Activated CD4-positive, alpha-beta T cell treated with anti-CD3 and anti-CD28 coated beads, Interleukin-2, Interleukin-6, amounts not matched to agents 100 ng/mL and 50 ng/mL, durations not matched to agents 16 hours and 8 hours (primary cell): ENCODE data around the gene EEPD1.

Experiments used
- DNase-seq: peaks from one replicate; pipeline ENCODE4 v3.0.0-alpha.2; 2020

Gene EEPD1

DNA sequence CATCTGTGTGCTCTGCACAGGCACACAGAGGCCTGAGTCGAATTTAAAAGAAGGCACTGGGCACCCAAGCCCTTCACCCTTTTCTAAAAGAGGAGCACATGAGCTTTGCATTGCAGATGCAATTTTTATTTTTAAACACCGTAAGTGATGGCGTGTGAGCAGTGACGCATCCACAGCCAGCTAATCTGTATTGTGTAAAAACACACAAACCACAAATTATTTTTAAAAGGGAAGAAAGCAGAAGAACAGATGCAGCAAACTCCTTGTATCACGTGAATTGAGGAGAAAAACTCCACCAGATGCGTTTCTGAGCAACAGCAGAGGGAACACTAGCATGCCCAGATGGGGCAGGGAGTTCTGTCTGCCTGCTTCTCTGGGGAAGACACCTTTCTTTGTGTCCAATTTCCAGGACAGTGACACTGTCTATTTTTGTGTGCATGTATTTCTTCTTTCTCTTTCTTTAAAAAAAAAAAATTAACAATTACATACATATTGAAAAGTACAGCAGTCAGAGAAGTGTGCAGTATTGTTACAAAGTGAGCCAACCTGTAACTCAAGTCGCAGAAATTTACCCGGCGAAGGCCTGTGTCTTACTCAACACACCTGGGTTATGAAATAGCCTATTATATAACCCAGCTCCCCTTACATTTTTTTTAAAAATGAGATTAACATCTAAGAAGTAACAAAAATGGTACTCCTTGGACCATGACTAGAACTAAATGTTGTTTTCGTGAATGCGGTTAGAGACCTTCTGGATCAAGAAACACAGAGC is 39.2 kb downstream of the EEPD1 start:
- no peak for DNase-seq

DNA sequence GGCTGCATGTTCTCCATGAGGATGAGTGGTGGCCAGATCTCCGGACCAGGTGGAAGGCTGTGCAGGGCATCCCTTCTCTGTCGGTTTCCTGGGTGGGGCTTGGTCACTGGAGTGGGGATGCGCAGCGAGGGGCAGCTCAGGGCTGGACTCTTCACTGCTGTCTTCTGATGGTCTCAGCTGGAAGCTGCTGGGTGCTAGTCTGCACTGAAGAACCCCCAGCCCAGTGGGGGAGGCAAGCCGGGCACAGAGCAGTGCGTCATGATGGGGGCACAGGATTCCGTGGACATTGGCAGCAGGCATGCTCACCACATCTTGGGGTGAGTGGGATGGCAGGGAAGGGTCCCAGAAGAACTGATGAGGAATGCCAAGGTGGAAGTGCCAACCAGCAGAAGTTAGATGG is 39.8 kb downstream of the EEPD1 start:
- no peak for DNase-seq

DNA sequence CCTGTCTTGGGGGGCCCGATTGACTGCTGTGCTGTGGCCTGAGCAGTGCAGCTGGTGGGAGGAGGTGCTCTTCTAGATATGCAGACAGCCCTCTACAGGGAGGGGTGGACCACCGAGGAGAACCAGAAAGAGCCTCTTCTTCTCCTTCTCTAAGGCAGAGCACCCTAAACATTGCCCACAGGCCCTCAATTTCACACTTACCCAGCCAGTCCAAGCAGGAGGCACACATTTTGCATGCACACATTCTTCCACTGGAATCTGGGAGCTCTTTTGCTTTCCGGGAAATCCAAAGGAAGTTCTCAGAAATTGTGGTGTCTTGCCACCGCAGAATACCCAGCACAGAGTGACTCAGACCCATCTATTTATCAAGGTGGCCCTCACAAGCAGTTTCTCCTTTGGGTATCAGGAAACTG is 45.8 kb downstream of the EEPD1 start:
- peak; percentile 60 for DNase-seq

DNA sequence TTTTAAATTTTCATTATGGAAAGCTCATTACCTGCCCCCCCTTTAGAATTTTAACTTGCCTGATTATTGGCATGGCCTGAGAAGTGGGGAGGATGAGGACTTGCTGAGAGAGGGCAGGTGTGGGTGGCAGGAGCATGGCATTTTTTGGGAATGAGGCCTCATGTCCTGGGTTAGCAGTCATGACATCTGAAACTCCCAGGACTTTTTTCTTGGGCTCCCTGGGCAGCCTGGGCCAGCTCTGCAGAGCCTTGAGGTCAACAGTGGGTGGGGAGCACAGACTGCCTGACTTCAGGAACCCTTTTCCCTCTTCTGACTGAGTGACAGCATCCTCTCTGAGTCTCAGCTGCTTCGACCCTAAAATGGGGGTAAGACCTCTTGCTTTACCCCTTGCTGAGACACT is 46.3 kb downstream of the EEPD1 start:
- DNase-seq = no peak

DNA sequence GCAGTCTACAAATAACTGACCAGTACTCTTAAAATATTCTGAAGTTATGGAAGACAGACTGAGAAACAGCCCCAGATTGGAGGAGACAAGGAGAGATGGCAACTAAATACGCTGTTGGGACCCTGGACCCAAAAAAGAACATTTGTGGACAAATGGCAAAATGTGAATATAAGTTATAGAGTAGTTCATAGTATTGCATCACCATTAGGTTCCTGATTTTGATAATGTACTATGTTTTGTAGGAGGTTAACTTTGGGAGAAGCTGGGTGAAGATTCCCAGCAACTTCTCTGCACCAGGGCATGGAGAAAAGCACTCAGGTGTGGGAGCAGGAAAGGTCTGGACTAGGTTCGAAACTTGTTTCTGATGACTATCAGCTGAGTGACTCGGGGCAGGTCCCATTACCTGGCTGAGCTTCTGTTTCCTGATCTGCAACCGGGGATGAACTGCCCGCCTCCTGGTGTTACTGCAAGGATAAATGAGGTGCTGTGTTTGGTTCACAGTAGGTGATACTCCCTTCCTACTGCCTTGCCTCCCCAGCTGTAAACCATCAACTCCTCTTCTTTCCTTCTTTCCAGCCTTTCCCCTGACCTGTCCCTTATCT is 48.2 kb downstream of the EEPD1 start:
- DNase-seq = no peak

DNA sequence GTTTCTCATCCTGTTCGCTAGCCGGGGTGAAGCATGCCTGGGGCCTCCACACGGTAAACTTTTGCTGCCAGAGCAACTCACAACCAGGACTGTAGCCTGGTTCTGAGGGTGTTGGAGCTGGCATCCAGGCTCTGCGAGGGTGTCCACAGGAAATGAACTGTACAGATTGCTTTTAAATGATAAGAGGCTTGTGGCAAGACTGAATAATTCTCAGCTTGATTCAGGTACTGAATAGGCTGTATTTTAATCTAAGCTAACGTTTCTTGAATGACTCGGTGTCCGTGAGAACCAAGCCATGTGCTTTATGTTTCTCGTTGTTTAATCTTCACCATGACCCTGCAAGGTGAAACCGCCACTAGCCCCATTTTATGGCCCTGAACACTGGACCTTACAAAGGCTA is 49.3 kb downstream of the EEPD1 start:
- peak; percentile 21 for DNase-seq

- no peak for DNase-seq
Observed at GRCh38 chr7:36203071-36203790, 50.2 kb downstream of the EEPD1 start.

- no peak for DNase-seq
Observed at GRCh38 chr7:36204044-36204663, 51.1 kb downstream of the EEPD1 start.

DNA sequence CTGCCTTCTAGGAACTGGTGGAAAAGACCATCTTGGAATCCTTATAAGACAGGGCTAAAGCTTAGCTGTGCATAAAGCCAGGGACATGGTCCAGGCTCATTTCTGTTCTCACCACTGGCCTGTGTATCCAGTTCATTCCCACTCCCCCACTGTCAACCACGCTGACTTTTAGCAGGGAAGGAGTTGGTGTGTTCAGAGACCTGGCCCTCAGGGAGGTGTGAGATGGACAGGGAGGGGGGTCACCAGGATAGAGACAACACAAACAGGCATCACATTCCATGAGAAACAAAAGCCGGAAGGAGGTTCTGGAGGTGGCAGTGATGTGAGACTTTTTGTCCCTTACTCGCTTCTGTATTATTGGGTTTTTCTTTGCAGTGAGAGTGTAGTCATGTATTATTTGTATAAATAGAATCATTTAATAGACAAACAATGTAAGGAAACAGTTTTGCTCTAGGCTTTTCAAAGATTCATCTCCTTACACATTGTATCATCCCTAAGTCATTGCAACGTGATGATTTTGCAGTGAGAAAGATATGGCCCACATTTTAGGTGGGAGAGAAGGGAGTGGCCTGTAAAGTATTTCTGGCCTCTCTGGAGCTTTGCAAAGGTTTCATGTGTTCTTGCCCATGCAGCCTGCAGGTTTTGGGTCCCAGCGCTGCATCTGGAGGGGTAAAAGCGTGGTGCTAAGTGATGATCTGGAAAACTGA is 52.0 kb downstream of the EEPD1 start:
- DNase-seq = no peak

GRCh38 chr7:36205803-36206202 is 52.7 kb downstream of the EEPD1 start:
- DNase-seq = no peak

- peak; percentile 25 for DNase-seq
Observed at GRCh38 chr7:36207451-36208291, 54.6 kb downstream of the EEPD1 start.

DNA sequence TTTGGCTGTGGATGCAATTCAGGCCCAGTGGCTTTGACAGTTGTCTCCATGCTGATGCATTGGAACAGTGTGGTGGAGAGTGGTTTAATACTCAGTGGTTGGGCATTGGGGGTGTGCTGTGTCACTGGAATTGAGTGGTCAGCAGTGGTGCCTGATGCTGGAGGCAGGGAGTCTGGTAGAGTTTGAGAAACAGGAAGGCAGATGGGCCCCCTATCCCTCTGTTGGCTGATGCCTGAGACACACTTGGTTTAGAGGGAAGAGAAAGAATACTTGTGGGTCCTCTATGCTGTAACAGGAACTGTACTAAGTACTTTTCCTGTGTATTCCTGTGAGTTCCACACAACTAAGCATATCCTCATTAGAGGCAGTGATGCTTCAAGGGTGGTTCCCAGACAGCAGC is 55.4 kb downstream of the EEPD1 start:
- DNase-seq = no peak

GRCh38 chr7:36208997-36209813 is 56.2 kb downstream of the EEPD1 start:
- no peak for DNase-seq

- no peak for DNase-seq
Observed at GRCh38 chr7:36209814-36210183, 56.7 kb downstream of the EEPD1 start.

DNA sequence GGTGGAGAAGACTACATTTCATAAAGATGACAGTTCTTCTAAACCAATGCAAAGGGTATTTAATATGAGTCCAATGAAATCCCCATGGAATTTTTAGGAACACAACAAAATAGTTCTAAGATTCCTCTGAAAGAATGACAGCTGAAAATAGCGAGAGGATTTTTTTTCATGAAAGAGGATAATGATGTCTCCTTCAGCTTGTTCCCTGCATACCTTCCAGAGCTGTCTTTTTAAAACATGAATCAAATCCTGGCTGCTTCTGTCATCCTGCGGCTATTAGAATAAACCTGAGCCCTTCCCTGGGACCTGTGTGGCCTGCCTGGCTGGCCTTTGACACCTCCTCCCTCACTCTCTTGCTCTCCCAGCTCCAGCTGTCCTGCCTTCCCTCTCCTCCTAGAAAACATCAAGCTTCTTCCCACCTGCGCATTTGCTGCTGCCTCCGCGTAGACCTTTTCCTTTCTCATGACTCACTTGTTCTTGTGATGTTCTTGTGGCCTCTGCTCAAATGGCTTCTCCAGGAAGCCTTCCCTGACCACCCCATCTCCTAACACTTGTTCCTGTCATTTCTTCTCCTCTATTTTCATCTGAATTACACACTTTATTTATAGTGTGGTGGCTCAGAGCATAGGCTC is 57.4 kb downstream of the EEPD1 start:
- no peak for DNase-seq

DNA sequence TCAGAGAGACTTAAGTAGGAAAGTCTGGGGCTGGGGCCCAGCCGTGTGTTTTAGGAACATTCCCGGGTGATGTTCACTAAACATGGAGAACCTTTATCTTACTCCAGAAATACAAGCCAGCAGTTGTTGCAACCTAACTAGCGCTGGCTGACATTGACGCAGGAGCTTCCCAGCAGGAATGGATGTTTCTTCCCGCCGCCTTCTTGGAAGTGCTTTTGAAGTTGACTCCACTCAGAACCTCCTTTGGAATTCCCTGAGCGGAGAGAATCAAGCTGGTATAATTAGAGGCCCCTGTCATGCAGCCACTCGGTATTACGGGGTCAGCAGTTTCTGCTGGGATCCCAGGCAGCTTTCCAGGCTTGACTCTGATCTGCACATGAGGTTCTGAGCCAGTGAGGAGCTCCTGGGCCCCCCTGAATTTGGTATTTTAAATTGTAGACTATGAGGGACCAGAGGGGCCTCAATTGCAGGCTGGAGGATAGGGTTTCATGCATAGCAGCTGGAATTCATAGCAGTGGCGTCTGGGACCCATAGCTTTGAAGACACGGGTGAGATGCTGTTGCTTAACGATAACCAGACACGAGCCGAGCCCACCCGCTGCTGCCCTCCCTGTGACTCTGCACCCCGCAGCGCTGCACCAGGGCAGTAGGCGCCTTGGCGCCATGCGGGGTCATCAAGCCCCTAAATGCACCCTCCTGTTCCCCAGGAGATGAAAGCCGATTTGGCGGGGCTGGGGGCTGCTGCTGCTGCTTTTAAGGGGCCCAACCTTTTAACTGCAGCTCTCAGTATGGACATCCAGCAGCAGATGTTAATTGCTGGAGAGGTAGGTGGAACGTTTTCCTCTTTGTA is 61.8 kb downstream of the EEPD1 start:
- no peak for DNase-seq

DNA sequence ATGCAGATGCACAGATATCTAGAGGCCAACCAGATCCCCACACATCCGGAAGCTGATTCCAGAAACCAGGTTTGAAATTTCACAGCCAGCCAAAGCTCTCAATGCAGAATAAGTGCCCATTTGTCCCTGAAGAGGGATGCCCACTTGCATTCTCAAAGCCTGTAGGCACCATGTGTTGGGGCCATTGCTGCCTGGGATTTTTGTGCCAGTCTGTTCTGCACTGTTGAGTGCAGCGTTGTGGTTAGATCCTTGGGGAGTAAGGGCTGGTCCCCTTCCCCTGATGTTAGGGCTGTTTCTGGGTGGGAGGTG is 62.4 kb downstream of the EEPD1 start:
- no peak for DNase-seq

- no peak for DNase-seq
Observed at GRCh38 chr7:36216063-36216684, 63.1 kb downstream of the EEPD1 start.

- DNase-seq = no peak
Observed at GRCh38 chr7:36217211-36217960, 64.3 kb downstream of the EEPD1 start.
